HepG2 (cell line): Measurements from ENCODE around the gene ECSCR. TPM values are rescaled to one million over a fixed set of nuclear protein-coding genes. Genes with fewer than 3 reads are reported as not detected.

ENCODE experiments used
- HIC2 ChIP-seq: sonication (generic); formaldehyde crosslinking; IDR thresholded peaks from 2 replicates; pipeline ENCODE4 v1.9.0; 2022; ENCODE audit warnings: low read depth, missing genetic modification reagents
- IKZF5 ChIP-seq: IDR thresholded peaks from 2 replicates; pipeline ENCODE4 v1.6.1; 2018; ENCODE audit warnings: missing genetic modification reagents, mild to moderate bottlenecking, missing compliant biosample characterization
- PAX8 ChIP-seq: sonication (generic); formaldehyde crosslinking; IDR thresholded peaks from 2 replicates; pipeline ENCODE4 v1.8.0; 2022; ENCODE audit warnings: mild to moderate bottlenecking, missing genetic modification reagents, borderline replicate concordance
- SMARCC2 ChIP-seq: fragments of 450-650 bp; IDR thresholded peaks from 2 replicates; pipeline ENCODE4 v1.6.1; 2017; ENCODE audit warnings: antibody characterized with exemption, mild to moderate bottlenecking
- U2AF1 ChIP-seq: fragments of 200-400 bp; formaldehyde crosslinking; optimal IDR thresholded peaks from 2 replicates; pipeline ENCODE3; 2017; ENCODE audit warnings: mild to moderate bottlenecking, low read depth, low read length
- ZBTB10 ChIP-seq: sonication (generic); formaldehyde crosslinking; IDR thresholded peaks from 2 replicates; pipeline ENCODE4 v1.4.0; 2020; ENCODE audit warnings: missing genetic modification reagents, borderline replicate concordance
- ZNF276 ChIP-seq: sonication (generic); formaldehyde crosslinking; IDR thresholded peaks from 2 replicates; pipeline ENCODE4 v1.4.0; 2020; ENCODE audit warnings: mild to moderate bottlenecking, low read depth, missing genetic modification reagents
- ZNF879 ChIP-seq: sonication (generic); formaldehyde crosslinking; IDR thresholded peaks from 2 replicates; pipeline ENCODE4 v1.8.1; 2023; ENCODE audit warnings: missing genetic modification reagents
- polyA plus RNA-seq, 8 experiments: library from polyadenylated mRNA; depleted of rRNA in 3 of 8; stranded (reverse) in 7 of 8; unstranded in 1 of 8; fragments of >200 nt; fragmentation: Illumina TruSeq in 4 of 8; extraction: Trizol in 4 of 8; gene quantifications; 2 replicates each; pipeline versions ENCODE4 v1.2.1 to v1.2.3, GENCODE V29; 2011 to 2016; ENCODE audit warnings: low read depth in 4 of 8, missing spikeins in 1 of 8, mixed read lengths in 1 of 8; ENCODE audit not compliant: insufficient read depth in 1 of 8
- total RNA-seq, 5 experiments: library from RNA; depleted of rRNA; stranded (reverse); fragments of >200 nt; fragmentation: Illumina TruSeq; extraction: Trizol; gene quantifications; 2 replicates each; pipeline ENCODE4 v1.2.3, GENCODE V29; 2016; ENCODE audit warnings: low read depth in 1 of 5
- TF ChIP-seq, protein P1 (sequence below): sonication (generic); formaldehyde crosslinking; IDR thresholded peaks from 2 replicates; pipeline ENCODE4 v1.4.0; 2020; ENCODE audit warnings: missing genetic modification reagents
- TF ChIP-seq, protein P2 (sequence below): sonication (generic); formaldehyde crosslinking; IDR thresholded peaks from 2 replicates; pipeline ENCODE4 v1.4.0; 2020; ENCODE audit warnings: missing genetic modification reagents

ECSCR gene
- total and polyA plus RNA-seq, 2 of the 13 experiments (the other 11 are each of a cell fraction or from before 2014, with no cell fraction given) = 0.18 TPM; not detected in 1

GRCh38 chr5:139403787-139404483 is 58.6 kb downstream of the ECSCR start, which contains the start of gene SPATA24 (continued):
- no peak for TF ChIP-seq ZBTB10 (CRISPR knock-in tag)
- TF ChIP-seq HIC2 (CRISPR knock-in tag) = no peak
- TF ChIP-seq, protein P1, sequence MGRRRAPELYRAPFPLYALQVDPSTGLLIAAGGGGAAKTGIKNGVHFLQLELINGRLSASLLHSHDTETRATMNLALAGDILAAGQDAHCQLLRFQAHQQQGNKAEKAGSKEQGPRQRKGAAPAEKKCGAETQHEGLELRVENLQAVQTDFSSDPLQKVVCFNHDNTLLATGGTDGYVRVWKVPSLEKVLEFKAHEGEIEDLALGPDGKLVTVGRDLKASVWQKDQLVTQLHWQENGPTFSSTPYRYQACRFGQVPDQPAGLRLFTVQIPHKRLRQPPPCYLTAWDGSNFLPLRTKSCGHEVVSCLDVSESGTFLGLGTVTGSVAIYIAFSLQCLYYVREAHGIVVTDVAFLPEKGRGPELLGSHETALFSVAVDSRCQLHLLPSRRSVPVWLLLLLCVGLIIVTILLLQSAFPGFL (CRISPR knock-in tag) = no peak
- TF ChIP-seq ZNF879 = no peak
- no peak for TF ChIP-seq ZNF276
- peak; percentile 41; the same call in 1 of the 2 replicates for TF ChIP-seq IKZF5 (CRISPR knock-in tag)
- TF ChIP-seq, protein P2, sequence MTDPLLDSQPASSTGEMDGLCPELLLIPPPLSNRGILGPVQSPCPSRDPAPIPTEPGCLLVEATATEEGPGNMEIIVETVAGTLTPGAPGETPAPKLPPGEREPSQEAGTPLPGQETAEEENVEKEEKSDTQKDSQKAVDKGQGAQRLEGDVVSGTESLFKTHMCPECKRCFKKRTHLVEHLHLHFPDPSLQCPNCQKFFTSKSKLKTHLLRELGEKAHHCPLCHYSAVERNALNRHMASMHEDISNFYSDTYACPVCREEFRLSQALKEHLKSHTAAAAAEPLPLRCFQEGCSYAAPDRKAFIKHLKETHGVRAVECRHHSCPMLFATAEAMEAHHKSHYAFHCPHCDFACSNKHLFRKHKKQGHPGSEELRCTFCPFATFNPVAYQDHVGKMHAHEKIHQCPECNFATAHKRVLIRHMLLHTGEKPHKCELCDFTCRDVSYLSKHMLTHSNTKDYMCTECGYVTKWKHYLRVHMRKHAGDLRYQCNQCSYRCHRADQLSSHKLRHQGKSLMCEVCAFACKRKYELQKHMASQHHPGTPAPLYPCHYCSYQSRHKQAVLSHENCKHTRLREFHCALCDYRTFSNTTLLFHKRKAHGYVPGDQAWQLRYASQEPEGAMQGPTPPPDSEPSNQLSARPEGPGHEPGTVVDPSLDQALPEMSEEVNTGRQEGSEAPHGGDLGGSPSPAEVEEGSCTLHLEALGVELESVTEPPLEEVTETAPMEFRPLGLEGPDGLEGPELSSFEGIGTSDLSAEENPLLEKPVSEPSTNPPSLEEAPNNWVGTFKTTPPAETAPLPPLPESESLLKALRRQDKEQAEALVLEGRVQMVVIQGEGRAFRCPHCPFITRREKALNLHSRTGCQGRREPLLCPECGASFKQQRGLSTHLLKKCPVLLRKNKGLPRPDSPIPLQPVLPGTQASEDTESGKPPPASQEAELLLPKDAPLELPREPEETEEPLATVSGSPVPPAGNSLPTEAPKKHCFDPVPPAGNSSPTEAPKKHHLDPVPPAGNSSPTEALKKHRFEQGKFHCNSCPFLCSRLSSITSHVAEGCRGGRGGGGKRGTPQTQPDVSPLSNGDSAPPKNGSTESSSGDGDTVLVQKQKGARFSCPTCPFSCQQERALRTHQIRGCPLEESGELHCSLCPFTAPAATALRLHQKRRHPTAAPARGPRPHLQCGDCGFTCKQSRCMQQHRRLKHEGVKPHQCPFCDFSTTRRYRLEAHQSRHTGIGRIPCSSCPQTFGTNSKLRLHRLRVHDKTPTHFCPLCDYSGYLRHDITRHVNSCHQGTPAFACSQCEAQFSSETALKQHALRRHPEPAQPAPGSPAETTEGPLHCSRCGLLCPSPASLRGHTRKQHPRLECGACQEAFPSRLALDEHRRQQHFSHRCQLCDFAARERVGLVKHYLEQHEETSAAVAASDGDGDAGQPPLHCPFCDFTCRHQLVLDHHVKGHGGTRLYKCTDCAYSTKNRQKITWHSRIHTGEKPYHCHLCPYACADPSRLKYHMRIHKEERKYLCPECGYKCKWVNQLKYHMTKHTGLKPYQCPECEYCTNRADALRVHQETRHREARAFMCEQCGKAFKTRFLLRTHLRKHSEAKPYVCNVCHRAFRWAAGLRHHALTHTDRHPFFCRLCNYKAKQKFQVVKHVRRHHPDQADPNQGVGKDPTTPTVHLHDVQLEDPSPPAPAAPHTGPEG (CRISPR knock-in tag) = no peak
- no peak for TF ChIP-seq SMARCC2
- no peak for TF ChIP-seq U2AF1
- peak; percentile 56; the same call in 1 of the 2 replicates for TF ChIP-seq PAX8 (CRISPR knock-in tag)
